IMR-90 (cell line): Measurements from ENCODE around the gene LRRC15. TPM values are rescaled to one million over a fixed set of nuclear protein-coding genes. Genes with fewer than 3 reads are reported as not detected.

Experiments used
- MAZ ChIP-seq: IDR thresholded peaks from 2 replicates; pipeline ENCODE4 v1.6.1; 2012; ENCODE audit warnings: low read depth, mild to moderate bottlenecking, low read length, improper control_type of control experiment, moderate library complexity, borderline replicate concordance
- MXI1 ChIP-seq: IDR thresholded peaks from 2 replicates; pipeline ENCODE4 v1.6.1; 2012; ENCODE audit warnings: low read depth, mild to moderate bottlenecking, low read length, moderate library complexity, borderline replicate concordance
- RCOR1 ChIP-seq: IDR thresholded peaks from 2 replicates; pipeline ENCODE4 v1.6.1; 2012; ENCODE audit warnings: mild to moderate bottlenecking, low read length, improper control_type of control experiment; ENCODE audit not compliant: insufficient replicate concordance
- polyA plus RNA-seq, 3 experiments: library from polyadenylated mRNA; depleted of rRNA; stranded (reverse); fragments of >200 nt; gene quantifications; 2 replicates each; pipeline ENCODE4 v1.2.3, GENCODE V29; 2012; ENCODE audit warnings: low replicate concordance in 1 of 3
- total RNA-seq: library from RNA; depleted of rRNA; stranded (reverse); fragments of >200 nt; gene quantifications from 2 replicates; pipeline ENCODE4 v1.2.3, GENCODE V29; 2012

The LRRC15 gene
- total and polyA plus RNA-seq, 2 of the 4 experiments (the other 2 are of a cell fraction): 2.5 to 9.0 TPM

GRCh38 chr3:194315088-194315964 lies 54.2 kb downstream of the LRRC15 start (continued):
- no peak for TF ChIP-seq MAZ
- TF ChIP-seq MXI1: no peak
- TF ChIP-seq RCOR1: no peak
